ENCODE measurements around the gene SLC25A26.
"Not testable (repeated sequence)": the region's sequence is repeated elsewhere in the genome, so short reads cannot be mapped to it uniquely, and the experiment has no call there.

The SLC25A26 gene

DNA sequence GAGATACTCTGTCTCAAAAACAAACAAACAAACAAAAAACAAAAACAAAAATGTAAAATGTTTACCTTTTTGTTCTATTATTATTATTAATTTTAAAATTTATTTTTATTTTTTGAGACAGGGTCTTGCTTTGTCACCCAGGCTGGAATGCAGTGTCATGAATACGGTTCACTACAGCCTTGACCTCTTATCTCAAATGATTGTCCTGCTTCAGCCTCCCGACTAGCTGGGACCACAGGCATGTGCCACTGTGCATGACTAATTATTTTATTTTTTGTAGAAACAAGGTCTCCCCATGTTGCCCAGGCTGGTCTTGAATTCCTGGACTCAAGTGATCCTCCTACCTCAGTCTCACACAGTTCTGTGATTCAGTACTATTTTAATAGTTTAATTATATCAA is 5.7 kb upstream of the SLC25A26 start:
- DNase-seq, result no peak
- in situ Hi-C loops (cut with HindIII; ENCODE audit: low pct_ligation_motif_present, low pct_unique_long_range_greater_than_20kb, low sequenced_read_pairs), result no loop called here

DNA sequence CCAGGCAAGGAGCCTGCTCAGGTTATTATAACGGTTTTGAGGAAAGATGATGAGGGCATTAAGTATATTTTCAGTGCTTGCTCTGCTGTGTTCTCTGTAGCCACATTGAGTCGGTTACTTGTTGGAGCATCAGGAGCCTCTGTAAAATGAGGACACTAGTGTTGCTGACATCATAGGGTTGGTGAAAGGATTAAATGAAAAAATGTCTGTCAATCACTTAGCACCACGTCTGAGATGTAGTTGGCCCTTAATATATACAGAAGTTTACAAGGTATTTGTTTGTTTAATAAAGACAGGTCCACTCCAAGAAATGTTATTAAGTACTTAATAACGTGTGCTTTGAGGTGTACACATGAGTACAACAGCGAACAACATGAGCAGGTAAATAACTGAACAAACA is 735 bp upstream of the SLC25A26 start:
- in situ Hi-C loops (cut with HindIII; ENCODE audit: low pct_ligation_motif_present, low pct_unique_long_range_greater_than_20kb, low sequenced_read_pairs), result no loop called here
- DNase-seq, result peak; percentile 4

DNA sequence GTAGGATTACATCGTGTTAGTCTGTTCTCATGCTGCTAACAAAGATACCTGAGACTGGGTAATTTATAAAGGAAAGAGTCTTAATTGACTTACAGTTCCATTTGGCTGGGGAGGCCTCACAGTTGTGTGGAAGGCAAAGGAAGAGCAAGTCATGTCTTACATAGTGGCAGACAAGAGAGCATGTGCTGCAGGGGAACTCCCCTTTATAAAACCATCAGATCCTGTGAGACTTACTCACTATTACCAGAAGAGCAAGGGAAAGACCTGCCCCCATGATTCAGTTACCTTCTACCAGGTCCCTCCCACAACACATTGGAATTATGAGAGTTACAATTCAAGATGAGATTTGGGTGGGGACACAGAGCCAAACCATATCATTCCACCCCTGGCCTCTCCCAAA is 3.4 kb downstream of the SLC25A26 start:
- in situ Hi-C loops (cut with HindIII; ENCODE audit: low pct_ligation_motif_present, low pct_unique_long_range_greater_than_20kb, low sequenced_read_pairs), result no loop called here
- no peak for DNase-seq

DNA sequence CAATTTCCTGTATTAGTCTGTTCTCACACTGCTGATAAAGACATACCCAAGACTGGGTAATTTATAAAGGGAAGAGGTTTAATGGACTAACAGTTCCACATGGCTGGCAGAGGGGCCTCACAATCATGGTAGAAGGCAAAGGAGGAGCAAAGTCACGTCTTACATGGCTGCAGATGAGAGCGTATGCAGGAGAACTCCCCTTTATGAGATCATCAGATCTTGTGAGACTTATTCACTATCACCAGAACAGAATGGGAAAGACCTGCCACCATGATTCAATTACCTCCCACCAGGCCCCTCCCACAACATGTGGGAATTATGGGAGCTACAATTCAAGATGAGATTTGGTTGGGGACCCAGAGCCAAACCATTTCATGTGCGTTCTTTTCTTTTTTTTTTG is 5.3 kb downstream of the SLC25A26 start:
- in situ Hi-C loops (cut with HindIII; ENCODE audit: low pct_ligation_motif_present, low pct_unique_long_range_greater_than_20kb, low sequenced_read_pairs); DNase-seq: not testable (repeated sequence)

DNA sequence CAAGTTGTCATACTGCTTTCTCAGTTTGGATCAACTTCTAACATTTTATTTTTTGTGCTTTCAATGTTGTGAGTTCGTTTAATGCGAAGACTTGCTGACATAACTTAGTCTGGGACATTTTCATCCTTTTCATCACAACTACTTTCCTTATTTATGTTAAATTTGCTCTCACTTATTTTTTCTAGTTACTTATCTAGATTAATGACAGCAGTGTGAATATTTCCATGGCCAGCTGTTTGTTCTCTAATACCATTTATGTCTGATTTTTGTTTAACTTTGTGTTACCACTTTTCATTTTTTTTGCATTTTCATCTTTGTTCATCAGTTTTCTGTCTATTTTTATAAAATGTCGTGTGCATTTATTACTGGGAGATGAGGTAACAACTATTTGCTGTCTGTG is 6.2 kb downstream of the SLC25A26 start:
- no peak for DNase-seq
- in situ Hi-C loops (cut with HindIII; ENCODE audit: low pct_ligation_motif_present, low pct_unique_long_range_greater_than_20kb, low sequenced_read_pairs), result no loop called here

DNA sequence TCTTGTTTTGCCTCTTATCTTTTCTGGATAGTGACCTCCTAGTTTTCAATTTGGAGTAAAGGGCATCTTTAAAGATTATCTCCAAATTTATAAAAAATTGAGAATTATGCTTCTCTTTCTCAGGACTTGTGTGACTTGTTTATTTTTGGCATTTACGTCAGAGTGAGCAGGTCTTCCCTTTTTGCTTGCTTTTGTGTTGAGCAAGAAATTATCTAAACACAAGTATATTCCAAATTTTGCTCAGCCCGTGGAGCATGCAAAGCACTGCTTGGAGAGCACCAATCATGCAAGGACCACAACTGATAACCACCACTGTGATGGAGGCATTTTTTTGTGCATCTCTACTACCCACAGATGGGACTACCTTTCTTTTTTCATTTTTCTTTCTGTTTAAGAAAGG is 7.1 kb downstream of the SLC25A26 start:
- no peak for DNase-seq
- in situ Hi-C loops (cut with HindIII; ENCODE audit: low pct_ligation_motif_present, low pct_unique_long_range_greater_than_20kb, low sequenced_read_pairs), result no loop called here

DNA sequence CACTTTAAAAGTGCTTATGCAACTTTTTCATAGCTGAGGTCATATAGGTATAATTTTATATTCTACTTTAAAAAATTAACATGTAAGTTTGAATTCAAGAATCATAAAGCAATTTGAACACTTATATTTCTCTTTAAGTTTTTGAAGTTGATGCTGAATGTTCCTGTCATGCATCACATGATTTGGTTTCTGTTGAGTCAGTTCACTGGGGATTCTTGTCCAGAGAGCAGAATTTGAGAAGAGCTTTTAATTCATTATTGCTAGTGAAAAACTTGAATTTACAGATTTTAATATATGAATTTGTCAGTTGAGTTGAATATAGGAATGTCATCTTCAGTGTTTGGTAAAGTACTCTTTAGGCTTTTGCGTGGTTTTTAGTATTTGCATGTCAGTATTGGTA is 7.9 kb downstream of the SLC25A26 start:
- in situ Hi-C loops (cut with HindIII; ENCODE audit: low pct_ligation_motif_present, low pct_unique_long_range_greater_than_20kb, low sequenced_read_pairs), result no loop called here
- no peak for DNase-seq

DNA sequence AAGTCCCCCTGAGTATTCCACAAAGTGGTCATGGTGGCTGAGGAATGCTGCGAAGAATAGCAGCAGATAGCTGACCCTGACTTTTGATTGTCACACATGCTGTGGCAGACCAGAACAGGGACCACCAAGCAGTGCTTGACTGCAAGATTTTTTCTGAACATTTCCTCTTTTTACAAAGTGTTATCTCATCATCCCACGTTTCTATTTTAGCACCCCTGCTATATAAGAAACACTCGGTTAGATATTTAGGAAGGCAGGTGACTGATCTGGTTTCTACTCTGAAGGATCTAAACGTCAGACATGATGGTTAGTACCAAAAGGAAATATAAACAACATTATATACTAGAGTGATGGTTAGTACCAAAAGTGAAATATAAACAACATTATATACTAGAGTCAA is 9.1 kb downstream of the SLC25A26 start:
- DNase-seq, result no peak
- in situ Hi-C loops (cut with HindIII; ENCODE audit: low pct_ligation_motif_present, low pct_unique_long_range_greater_than_20kb, low sequenced_read_pairs), result no loop called here

DNA sequence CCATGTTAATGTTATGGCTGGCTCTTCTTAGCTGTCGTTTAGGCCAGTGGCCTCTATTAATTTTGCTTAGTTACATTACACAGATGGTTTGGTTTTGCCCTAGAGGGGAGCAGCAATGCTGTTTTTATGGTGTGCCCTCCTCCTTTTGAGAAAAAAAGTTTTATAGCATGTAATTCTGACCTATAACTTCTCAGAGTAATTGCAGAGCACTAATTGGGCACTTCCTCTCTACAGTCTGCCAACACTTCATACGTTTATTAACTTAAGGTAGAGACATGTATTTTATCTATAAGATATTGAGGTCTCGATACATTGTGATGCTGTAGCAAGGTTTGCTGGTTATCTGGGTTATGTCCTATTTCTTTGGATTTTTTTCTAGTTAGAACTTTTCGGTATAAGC is 12.2 kb downstream of the SLC25A26 start:
- in situ Hi-C loops (cut with HindIII; ENCODE audit: low pct_ligation_motif_present, low pct_unique_long_range_greater_than_20kb, low sequenced_read_pairs), result no loop called here
- no peak for DNase-seq

DNA sequence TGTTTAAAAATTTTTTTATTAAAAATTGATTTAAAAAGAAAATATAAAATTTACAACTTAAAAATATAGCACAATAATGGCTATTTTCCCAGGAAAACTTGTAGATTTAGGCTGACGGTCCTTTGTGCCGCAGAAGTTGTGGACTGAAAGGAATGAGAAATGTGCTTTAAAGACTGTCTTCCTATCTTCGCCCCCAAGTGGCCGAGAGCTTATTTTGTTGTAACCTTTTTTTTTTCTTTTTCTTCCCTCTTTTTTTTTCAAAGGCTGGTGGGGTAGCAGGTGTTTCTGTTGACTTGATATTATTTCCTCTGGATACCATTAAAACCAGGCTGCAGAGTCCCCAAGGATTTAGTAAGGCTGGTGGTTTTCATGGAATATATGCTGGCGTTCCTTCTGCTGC is 15.5 kb downstream of the SLC25A26 start:
- peak; percentile 19 for DNase-seq
- in situ Hi-C loops (cut with HindIII; ENCODE audit: low pct_ligation_motif_present, low pct_unique_long_range_greater_than_20kb, low sequenced_read_pairs), result no loop called here

DNA sequence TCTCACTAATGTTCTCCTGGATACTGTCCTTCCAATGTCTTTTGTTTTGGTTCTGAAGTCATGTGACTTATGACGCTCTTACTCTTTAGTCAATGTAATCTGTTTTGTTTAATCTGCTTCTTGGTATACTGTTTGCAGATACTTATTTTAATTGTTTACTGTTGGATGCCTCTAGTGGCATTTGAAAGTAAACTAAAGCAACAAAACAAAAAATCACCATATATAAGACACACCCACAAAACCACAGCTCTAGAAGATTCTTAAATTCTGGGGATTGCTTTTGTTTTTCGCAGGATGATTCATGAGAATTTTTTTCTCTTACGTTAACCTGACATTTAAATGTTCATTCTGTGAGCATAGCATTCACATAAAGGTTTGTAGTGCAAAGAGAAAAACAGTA is 16.8 kb downstream of the SLC25A26 start:
- in situ Hi-C loops (cut with HindIII; ENCODE audit: low pct_ligation_motif_present, low pct_unique_long_range_greater_than_20kb, low sequenced_read_pairs), result no loop called here
- DNase-seq, result no peak

DNA sequence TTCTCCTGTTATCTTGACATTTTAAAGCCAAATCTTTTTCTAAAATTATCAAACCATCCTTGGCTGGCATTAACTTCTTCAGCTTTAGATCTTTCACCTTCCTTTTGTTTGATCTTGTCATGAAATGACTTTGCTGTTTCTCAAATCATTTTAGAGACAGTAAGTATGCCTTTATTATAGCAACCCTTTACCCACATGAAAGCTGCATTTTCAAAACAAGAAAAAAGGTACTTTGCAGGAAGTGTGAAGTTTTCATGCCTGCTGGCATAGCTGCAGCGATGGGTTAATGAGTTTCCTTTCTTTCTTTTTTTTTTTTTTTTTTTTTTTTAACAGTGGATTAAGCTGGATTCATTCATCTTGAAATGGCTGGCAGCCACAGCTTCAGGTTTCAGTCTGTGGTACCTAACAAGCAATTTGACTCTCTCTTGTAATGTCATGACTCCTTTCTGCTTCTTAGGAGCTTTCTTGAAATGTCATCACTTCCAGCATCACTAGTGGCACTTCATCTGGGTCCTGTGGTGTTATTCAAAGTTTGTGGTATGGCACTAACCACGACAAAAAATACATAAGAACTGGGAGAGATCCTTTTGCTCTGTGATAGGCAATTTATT is 18.8 kb downstream of the SLC25A26 start:
- in situ Hi-C loops (cut with HindIII; ENCODE audit: low pct_ligation_motif_present, low pct_unique_long_range_greater_than_20kb, low sequenced_read_pairs), result no loop called here
- DNase-seq, result no peak

DNA sequence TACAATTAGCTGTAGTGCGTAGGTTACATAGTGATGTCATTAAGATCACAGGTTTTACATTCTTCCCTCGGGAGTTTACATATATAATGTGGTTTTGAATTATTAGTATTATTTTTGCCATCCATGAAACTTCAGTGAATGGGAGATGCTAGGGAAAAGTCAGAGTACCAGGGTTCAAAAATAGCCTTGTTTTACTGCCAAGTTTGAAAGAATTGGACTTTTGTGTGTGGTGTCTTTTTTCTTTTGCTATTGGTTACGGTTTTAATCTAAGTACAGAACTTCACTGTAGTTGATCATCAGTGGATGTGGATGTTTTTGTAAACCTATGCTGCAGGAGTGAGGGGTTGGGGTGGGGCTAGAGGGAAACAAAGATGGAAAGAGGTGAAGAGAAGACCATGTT is 20.7 kb downstream of the SLC25A26 start:
- in situ Hi-C loops (cut with HindIII; ENCODE audit: low pct_ligation_motif_present, low pct_unique_long_range_greater_than_20kb, low sequenced_read_pairs), result no loop called here
- no peak for DNase-seq

DNA sequence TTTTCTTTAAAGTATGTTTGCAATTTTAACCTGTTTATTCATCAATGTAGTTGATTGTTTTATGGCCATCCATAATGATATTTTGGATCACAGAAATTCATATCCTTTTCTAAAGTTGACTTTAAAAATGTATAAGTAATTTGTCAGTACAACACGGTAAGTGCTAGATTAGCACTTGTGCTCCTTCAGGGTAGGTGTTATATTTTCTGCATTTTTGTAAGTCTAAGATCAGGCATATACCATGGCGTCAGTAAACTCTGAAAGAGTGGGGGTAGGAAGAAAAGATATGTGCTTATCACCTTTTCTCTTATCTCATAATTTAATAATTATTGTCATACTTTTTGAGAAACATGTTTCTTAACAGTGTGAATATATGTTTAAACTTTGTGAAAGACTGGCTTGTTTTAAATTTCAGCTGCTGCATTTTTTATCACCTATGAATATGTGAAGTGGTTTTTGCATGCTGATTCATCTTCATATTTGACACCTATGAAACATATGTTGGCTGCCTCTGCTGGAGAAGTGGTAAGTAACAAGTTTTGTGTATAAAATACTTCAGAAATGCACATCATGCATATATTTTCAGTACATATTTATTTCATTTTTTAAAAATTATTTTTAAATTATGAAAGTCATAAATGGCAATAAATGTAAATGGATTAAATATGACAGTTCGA is 22.1 kb downstream of the SLC25A26 start:
- DNase-seq, result no peak
- in situ Hi-C loops (cut with HindIII; ENCODE audit: low pct_ligation_motif_present, low pct_unique_long_range_greater_than_20kb, low sequenced_read_pairs), result no loop called here

DNA sequence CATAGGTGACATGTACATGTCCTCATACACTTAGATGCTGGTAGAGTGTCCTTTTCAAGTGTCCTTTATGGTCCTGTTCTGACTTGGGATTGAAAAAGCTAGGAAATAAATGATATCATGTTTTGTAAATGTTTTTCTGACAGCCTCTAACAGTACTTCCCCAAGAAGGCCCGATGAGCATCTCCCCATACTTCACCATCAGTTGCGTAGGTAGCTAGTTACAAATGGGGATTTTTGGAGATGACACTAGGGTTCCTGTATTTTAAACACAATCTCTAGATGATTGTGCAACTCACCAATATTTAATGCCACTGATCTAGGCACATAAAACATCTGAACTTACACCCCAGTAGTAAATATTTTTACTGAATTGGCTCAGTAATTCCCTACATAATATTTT is 27.8 kb downstream of the SLC25A26 start:
- DNase-seq, result no peak
- in situ Hi-C loops (cut with HindIII; ENCODE audit: low pct_ligation_motif_present, low pct_unique_long_range_greater_than_20kb, low sequenced_read_pairs), result no loop called here

DNA sequence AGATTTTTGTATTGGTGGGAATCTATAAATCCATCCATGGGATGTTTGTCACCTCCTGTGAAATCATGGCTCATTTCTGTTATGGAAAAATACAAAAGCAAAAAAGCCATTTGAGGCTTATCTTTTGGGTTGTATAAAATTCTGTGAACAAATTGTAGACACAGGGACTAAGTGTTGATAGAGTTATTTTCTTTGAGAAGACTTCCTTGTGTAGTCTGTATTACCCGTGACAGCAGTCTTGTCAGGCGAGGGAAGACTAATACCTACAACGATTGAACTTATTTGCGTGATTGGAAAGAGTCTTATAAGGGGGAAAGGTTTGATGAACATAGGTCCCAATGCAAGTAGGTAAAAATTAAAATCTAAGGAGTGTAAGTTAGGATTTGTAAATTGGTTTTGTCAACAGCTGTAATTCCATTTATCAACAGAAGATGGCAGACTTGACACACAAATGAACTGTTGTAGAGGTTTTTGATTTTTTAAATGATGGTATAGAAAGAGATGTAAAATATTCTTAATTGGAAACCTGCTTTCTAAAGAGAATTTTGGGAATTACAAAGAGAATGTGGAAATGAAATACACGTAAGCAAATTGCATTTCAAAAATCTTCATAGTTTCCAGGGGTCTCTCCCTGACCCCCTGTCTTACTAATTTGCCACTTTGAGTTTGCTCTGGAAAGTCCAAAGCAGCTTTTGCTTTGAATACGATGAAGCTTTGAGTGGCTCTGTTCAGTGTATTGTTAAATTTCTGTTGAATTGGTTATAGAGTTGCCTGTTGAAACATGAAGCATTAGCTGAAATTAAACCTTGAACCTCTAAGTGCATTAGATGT is 33.2 kb downstream of the SLC25A26 start:
- DNase-seq, result peak; percentile 13
- in situ Hi-C loops (cut with HindIII; ENCODE audit: low pct_ligation_motif_present, low pct_unique_long_range_greater_than_20kb, low sequenced_read_pairs), result no loop called here

DNA sequence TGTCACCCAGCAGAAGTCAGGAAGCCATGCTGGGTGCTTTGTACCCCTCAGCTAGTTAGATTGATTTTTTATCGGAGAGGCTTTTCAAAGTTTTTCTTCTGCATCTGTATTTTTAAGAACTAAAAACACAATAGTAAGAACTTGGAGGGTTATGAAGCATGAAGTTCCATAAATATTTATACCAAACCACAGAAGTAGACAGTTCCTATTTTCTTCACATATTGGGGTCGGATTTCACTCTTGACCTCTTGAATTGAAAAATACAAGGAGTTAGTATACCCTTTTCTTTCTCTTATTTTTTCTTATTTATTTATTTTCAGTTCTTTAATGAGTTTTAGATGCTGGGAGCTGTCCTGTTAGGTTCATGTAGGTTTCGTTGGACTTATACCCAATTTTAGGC is 35.1 kb downstream of the SLC25A26 start:
- DNase-seq, result no peak
- in situ Hi-C loops (cut with HindIII; ENCODE audit: low pct_ligation_motif_present, low pct_unique_long_range_greater_than_20kb, low sequenced_read_pairs), result no loop called here

DNA sequence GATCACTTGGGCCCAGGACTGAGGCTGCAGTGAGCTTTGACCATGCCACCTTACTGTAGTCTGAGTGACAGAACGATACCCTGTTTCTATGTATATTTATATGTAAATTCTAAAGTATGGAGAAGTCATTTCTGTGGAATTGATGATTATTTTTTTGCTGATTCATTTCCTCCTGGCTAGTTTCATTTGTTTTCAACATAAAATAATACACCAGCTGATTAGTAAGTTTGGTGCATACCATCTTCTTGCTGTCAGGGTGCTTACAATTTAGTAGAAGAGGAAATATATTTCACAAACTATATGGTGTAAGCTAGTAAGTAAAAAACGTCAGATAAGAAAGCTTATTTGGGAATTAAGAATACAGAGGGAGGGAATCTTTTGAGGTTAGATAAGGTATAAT is 36.0 kb downstream of the SLC25A26 start:
- no peak for DNase-seq
- in situ Hi-C loops (cut with HindIII; ENCODE audit: low pct_ligation_motif_present, low pct_unique_long_range_greater_than_20kb, low sequenced_read_pairs), result no loop called here

DNA sequence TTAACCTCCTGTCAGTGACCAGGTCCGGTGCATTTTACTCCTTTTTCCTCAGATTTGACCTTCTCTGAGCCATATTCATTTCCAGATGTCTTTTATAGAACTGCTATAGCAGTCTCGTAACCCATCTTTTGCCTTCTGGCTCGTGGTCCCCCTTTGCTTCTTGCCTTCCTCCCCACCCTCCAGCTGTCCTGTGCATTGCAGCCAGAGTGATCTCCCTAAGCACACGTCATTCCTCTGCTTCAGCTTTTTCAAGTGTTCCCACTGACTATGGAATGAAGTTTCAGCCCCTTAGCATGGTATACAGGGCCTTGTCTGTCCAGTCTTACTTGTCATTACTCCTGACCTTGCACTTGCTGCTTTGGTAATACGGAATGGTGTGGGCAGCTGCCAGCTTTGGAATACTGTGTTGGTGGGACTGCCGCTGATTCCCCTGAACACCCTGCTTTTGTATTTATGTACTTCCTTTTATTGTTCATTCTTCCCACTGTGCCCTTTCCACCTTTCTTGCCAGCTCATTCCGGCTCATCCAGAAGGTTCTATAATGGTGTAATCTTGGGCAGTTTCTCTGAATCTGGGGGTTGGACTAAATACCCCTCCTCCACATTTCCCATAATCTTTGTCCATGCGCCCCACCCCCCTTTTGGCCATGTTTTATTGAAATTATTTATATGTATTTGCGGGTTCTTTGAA is 38.9 kb downstream of the SLC25A26 start:
- no peak for DNase-seq
- in situ Hi-C loops (cut with HindIII; ENCODE audit: low pct_ligation_motif_present, low pct_unique_long_range_greater_than_20kb, low sequenced_read_pairs), result no loop called here
